ENCODE measurements around the gene RAB24.
A peak's percentile ranks its signal among the peaks of the same experiment; 100 is the strongest.

Gene RAB24

GRCh38 chr5:177320879-177321278 is 17.4 kb upstream of the RAB24 start:
- no peak for DNase-seq
- no peak for TF ChIP-seq CTCF (IDR thresholded peaks at IDR 0.05)
- Histone ChIP-seq H3K36me3 (peaks cover 0 to 14% (median 7%) of the 10 kb centered on the region in 3 donors), H3K4me3 (no peak overlapping the region), H3K4me1 (no peaks in the 10 kb centered on the region), H3K9me3 (no peaks in the 10 kb centered on the region), H3K27me3 (no peaks in the 10 kb centered on the region), H3K27ac (no peak overlapping the region)
- intact Hi-C loops (cut with DNase I; ENCODE audit: low total_unique reads): no loop called here

GRCh38 chr5:177319913-177320588 is 16.5 kb upstream of the RAB24 start:
- no peak for DNase-seq
- Histone ChIP-seq H3K4me1 (no peaks in the 10 kb centered on the region), H3K4me3 (no peak overlapping the region), H3K27me3 (no peaks in the 10 kb centered on the region), H3K36me3 (peaks cover 0 to 14% (median 7%) of the 10 kb centered on the region in 3 donors), H3K27ac (no peak overlapping the region), H3K9me3 (no peaks in the 10 kb centered on the region)
- no peak for TF ChIP-seq CTCF (IDR thresholded peaks at IDR 0.05)
- intact Hi-C loops (cut with DNase I; ENCODE audit: low total_unique reads): no loop called here

GRCh38 chr5:177317959-177318377 is 14.4 kb upstream of the RAB24 start:
- peak in 1 of 2 donors; percentile 72 for DNase-seq
- intact Hi-C loops (cut with DNase I; ENCODE audit: low total_unique reads): no loop called here
- peaks cover 0 to under 1% (median under 1%) of the 10 kb centered on the region in 4 donors for H3K4me1 ChIP-seq
- peak; percentile 55 to 78 for TF ChIP-seq CTCF (IDR thresholded peaks at IDR 0.05)
- no peaks in the 10 kb centered on the region for H3K27me3 ChIP-seq
- no peak overlapping the region for H3K27ac ChIP-seq
- H3K36me3 ChIP-seq: peaks cover 0 to 7% (median 4%) of the 10 kb centered on the region in 3 donors
- no peaks in the 10 kb centered on the region for H3K9me3 ChIP-seq
- no peak overlapping the region for H3K4me3 ChIP-seq

GRCh38 chr5:177316005-177316404 is 12.5 kb upstream of the RAB24 start:
- no peak overlapping the region for H3K27ac ChIP-seq
- no peak for DNase-seq
- no peaks in the 10 kb centered on the region for H3K27me3 ChIP-seq
- no peak overlapping the region for H3K4me3 ChIP-seq
- peaks cover 0 to 7% (median 4%) of the 10 kb centered on the region in 3 donors for H3K36me3 ChIP-seq
- intact Hi-C loops (cut with DNase I; ENCODE audit: low total_unique reads): no loop called here
- no peaks in the 10 kb centered on the region for H3K9me3 ChIP-seq
- no peak for TF ChIP-seq CTCF (IDR thresholded peaks at IDR 0.05)
- peaks cover 0 to 19% (median 17%) of the 10 kb centered on the region in 4 donors for H3K4me1 ChIP-seq

GRCh38 chr5:177315411-177315810 is 11.9 kb upstream of the RAB24 start:
- intact Hi-C loops (cut with DNase I; ENCODE audit: low total_unique reads): no loop called here
- no peak for TF ChIP-seq CTCF (IDR thresholded peaks at IDR 0.05)
- Histone ChIP-seq H3K4me3 (no peak overlapping the region), H3K36me3 (peaks cover 0 to 7% (median 3%) of the 10 kb centered on the region in 3 donors), H3K27me3 (no peaks in the 10 kb centered on the region), H3K9me3 (no peaks in the 10 kb centered on the region), H3K27ac (no peak overlapping the region), H3K4me1 (peaks cover 0 to 23% (median 20%) of the 10 kb centered on the region in 4 donors)
- peak in 1 of 2 donors; percentile 34 for DNase-seq
